Measurements from ENCODE around the gene ACVR1B.

ACVR1B gene

DNA sequence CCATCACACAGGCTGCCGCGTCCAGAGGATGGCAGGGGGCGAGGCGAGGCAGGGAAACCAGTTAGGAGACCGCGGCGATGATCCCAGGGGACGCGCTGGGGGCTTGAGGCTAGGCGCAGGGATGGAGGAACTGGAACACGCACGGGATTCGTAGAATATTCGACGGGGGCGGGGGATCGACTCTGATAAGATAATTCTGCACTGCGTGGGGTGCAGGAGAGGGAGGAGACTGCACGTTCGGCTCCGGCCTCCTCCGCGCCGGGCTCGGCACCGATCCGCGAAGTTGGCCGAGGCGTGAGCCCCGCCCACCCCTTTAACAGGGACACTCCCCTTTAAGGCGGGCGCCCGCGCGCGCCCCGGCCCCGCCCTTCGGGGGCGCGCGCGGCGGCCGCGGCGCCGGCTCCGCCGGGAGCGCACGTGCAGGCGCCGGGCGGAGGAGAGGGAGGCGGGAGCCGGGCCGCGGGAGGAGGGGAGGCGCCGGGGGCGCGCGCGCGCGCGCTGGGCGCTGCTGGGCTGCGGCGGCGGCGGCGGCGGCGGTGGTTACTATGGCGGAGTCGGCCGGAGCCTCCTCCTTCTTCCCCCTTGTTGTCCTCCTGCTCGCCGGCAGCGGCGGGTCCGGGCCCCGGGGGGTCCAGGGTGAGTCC is at the start of gene ACVR1B:
ACVR1B (plus strand) TSS at position 501 of the 644 bp plus-strand sequence; CDS start at position 546, 45 bp downstream.
- DNase-seq = peak; percentile 54

DNA sequence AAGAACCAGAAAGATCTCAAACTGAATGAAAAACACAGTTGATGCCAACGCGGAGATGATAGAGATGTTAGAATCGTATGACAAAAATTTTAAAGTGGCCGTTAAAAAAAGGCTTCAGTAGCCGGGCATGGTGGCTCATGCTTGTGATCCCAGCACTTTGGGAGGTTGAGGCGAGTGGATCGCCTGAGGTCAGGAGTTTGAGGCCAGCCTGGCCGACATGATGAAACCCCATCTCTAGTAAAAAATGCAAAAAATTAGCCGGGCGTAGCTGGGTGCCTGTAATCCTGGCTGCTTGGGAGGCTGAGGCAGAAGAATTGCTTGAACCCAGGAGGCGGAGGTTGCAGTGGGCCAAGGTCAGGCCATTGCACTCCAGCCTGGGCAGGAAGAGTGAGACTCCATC is 49.6 kb upstream of the ACVR1B start:
- no peak for DNase-seq

DNA sequence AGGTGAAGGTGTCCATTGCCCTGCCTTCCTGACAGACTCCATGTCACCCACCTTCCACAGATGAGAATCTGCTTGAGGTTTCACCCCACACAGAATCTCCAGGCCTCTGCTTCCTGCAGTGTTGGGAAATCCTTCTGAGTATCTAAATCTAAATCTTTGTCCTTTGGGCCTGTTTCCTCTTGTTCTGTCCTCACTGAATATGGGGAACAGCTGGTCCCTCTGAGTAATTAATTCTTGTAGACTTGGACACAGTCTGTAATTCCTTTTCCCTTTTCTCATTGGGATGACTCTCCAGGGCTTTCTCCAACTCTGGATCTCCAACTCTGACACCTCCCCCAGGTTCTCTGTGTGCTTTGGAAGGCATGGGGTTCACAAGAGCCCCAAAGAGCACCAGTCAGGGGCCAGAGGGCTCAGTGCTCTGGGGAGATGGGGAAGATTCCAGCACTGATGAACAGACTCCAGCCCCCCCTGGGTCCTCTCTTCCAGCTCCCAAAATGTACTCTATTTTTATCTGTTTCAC is 46.5 kb upstream of the ACVR1B start:
- no peak for DNase-seq

DNA sequence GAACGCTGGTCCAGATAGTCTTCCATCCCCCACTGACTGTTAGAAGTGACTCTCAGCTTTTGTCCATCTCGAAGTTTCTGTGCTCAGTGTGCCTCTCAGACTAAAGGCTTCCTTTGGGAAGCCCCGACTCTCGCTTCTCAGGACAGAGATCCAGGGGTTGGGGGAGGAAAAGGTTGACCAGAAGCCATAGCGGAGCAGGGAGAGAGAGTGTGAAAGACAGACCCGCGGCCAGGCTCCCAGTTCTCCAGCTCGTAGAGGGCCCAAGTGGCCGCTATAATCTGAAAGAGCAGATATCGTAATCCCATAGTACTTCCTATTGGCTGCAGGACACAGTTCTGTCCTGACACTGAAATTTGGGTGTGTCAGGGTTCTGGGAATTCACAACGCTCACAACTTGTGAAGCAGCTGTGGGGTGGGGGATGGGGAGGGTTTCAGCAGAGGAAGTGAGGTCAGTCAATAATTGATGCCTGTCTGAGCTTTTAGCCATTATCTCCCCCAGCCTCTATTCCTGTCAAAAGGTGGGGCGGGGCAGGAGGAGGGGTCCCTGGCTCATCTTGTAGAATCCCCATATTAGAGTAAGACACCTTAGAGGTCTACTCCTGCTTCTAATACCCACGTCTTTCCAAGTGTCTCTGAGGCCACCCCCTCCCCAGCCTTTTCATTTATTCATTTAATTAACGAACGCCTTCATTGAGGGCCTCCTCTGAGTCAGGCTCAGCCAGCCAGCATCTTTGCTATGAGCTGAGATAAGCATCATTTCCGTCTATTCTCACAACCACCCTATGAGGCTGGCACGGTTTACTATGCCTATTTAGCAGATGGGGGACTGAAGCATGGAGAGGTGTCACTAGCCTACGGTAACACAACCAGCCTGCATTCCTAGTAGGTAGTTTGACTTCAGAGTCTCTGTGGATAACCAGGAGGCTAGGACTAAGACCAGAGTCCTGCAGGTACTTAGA is 45.7 kb upstream of the ACVR1B start:
- no peak for DNase-seq

DNA sequence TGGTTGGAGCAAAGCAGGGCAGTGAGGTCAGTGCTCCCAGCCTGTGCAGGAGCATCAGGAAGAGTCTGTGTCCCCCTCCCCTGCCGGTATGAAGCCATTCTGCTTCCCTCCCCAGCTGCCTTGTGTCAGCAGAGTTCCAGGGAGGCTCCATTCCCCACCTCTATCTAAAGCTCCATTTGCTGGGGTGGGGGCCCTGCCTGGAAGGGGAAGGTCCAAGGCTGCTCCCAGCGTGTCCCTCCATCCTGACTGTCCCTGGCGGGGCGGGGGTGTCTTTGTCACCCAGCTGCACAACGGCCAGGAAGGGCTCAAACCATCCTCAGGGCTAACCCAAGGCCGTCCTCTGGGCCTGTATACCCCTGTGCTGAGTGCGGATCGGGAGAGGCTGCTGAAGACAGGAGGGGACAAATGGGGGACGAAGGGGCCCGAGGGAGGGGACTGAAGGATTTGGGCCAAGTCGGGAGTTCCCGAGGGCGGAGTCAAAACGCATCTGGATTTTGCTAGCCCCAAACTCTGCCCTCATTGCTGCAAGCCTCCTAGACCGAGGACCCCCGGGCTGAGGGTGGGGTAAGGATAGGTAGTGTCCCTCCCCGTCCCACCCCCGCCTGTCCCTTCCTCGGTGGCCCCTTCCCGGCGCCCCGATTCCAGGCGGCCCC is 44.9 kb upstream of the ACVR1B start:
- DNase-seq = no peak

DNA sequence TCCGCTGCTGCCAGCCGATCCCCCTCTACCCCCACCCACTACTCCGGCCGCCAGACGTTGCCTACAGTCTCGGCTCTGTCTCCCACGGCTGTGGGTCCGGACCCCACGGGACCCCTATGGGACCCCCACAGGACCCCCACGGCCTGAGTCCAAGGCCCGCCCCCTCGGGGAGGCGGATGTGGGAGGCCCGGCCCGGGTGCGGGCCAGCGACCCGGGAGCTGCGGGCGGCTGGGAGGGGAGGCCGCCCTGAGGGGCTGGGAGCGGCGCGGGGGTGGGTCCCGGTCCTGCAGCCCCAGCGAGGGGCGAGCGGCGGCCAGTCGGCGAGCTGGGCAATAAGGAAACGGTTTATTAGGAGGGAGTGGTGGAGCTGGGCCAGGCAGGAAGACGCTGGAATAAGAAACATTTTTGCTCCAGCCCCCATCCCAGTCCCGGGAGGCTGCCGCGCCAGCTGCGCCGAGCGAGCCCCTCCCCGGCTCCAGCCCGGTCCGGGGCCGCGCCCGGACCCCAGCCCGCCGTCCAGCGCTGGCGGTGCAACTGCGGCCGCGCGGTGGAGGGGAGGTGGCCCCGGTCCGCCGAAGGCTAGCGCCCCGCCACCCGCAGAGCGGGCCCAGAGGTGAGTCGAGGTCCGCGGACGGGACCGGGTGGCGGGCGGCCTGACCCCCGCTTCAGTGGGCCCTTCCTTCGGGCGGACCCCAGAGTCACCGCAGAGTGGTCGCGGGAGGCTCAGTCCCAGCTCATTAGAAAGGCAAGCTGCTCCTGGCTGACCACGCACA is 44.2 kb upstream of the ACVR1B start, which contains the start of gene ACVRL1:
ACVRL1 (plus strand) TSS at position 422 of the 773 bp plus-strand sequence. CDS start 4,971 bp downstream, outside the sequence.
- DNase-seq = no peak

DNA sequence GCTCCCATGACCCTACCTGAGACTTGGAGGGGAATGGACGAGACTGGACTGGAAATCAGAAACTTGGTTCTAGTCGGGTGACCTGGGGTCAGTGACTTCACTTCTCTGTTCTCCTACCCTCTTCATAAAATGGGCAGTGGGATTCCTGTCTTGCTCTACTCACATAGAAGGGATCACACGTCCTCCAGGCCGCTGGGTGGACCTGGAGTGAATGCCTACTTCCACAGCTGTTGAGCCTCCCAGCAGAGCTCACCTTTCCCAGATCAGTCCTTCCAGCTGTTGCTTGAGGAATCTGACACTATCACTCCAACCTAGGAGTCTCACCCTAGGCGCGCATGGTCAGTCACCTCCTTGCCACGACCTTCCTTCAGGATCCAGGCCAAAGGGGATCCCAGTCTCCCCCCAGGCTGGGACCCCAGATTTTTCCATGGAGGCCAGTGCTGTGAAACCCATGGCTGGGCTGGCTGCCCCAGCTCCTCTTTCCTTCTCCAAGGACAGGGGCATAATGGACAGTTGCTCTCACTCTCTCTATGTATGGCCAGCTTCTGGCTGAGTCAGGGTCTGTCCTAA is 43.6 kb upstream of the ACVR1B start:
- no peak for DNase-seq

DNA sequence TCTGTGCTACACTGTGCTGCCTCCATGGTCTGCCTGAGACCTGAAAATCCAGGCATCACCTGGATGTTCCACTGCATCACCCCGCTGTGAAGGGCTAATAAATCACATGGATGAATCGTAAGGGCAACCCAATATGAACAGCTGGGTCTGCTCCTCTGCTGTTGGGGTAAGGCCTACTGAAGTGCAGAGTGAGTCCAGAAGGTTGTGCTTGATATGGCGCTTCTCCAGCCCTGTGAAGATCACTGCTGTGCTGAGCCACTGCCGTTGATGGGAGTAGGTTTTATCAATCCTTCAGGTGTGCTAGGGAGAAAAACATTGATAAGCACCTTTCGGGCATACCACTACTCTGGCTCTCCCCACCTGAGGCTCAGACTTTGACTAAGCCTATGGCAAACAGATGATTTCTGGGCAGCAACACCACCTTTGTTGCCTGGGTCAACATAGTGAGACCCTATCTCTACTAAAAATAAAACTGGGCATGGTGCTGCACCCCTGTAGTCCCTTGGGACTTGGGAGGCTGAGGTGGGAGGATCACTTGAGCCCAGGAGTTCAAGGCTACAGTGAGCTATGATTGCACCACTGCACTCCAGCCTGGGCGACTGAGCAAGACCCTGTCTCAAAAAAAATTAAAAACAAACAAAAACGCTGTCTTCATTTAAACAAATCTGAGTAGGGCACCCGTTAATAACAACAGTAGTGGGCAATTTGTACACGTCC is 42.5 kb upstream of the ACVR1B start:
- no peak for DNase-seq

DNA sequence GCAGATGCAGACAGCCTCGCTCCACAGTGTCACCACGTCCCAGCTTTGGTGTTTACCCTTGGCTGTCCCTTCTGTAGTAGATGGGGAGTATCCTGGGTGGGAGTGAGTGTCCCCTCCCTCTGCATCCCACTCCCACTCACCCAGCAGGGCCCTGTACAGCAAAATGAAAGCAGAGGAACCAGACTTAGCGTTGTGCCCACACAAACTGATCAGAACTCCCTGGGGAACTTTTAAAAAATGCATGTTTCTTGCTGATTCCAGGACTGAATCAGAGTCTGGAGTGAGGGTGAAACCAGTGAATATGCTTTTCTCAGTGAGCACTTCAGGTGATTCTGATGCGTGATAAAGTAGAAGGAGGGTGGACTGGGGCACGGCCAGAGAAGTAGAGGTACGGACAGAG is 41.3 kb upstream of the ACVR1B start:
- no peak for DNase-seq

DNA sequence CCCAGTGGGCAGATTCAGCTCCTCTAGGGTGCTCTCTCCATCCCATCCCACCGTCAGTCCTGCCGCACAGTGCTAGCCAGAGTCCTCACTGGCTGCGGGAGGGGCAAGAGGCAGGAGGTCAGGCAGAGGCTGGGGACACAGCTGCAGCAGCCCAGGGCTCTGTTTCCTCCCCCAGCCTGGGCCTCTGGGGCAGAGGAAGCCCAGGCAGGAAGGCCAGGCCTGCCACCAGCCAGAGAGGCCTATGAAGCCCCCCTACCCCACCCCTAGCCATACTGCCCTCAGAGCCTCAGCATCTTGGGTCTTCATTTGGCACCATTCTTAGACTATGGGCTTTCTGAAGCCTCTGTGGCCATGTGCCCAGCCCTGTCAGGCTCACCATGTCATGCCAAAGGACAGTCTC is 40.8 kb upstream of the ACVR1B start:
- DNase-seq = no peak

DNA sequence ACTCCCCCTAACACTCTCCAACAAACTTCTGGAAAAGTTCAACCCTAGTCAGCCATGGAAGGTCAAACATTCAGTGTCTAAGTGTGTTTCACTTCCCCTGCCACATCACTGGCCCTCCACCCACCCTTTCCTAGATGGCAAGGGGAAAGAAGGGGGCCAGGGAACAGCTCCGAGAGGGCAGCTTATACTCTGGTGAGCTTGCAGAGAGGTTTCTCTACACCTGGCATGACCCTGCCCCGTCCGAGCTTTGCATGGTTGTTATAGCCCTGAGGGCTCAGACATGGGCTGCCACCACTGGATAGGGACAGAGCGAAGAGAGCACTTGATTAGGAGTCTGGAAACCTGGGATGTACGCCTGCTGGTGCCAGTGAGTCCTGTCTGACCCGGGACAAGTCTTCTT is 40.2 kb upstream of the ACVR1B start:
- DNase-seq = no peak

DNA sequence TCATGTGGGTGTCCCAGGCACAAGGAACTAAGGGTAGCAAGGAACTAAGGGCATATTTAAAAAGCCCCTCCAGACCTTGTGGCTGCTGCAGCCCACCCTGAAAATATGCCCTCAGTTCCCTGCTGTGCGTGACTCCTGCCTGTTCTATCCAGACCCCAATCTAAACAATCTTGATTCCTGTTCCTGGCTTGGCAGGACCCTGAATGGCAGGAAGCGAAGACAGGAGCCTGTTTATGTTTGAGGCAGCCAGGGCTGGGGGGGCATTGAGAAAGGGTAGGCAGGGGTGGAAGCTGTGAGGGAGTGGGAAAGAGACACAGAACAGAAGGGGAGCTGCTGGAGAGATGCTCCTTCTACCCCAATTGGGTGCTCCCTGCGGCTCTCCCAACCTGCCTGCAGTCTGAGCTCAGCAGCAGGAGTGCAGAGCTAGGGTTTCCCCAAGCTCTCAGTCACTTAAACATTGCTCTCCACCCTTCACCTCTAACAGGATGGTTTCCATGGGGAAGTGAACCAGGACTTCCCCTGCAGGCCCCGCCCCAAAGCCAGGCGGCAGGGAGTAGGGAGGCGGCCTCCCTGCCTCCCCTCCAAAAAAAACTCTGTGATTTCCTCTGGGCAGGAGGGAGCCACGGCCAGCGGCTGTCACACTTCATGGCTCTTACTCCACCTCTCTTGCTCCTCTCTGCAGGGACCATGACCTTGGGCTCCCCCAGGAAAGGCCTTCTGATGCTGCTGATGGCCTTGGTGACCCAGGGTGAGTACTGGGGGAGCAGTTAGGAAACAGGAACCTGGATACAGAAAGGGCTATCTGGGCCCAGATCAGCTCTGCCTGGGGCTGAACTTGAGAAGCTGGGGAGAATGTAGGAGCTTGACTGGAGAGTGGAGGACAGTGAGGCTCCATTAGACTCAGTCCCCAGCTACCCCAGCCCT is 39.4 kb upstream of the ACVR1B start:
- no peak for DNase-seq

DNA sequence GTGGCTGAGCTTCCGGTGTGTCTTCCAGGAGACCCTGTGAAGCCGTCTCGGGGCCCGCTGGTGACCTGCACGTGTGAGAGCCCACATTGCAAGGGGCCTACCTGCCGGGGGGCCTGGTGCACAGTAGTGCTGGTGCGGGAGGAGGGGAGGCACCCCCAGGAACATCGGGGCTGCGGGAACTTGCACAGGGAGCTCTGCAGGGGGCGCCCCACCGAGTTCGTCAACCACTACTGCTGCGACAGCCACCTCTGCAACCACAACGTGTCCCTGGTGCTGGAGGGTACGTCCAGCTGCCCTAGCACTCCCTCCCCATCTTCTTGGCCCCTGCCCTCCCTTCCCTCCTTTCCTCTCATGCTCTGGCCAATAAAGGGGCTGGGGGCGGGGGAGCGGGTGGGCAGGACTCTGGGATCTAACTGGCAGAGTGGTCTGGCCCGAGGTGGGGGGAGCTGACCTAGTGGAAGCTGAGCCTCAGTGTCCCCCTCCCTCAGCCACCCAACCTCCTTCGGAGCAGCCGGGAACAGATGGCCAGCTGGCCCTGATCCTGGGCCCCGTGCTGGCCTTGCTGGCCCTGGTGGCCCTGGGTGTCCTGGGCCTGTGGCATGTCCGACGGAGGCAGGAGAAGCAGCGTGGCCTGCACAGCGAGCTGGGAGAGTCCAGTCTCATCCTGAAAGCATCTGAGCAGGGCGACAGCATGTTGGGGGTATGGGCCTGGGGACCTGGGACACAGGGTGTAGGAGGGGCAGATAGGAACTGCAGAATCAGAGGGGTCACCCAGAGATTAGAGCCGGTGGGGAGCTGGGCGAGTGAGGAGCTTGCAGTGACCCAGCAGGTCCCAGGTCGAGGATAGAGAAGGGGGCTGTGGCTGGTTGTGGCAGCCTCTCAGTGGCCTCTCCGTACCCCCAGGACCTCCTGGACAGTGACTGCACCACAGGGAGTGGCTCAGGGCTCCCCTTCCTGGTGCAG is 38.1 kb upstream of the ACVR1B start:
- DNase-seq = no peak

DNA sequence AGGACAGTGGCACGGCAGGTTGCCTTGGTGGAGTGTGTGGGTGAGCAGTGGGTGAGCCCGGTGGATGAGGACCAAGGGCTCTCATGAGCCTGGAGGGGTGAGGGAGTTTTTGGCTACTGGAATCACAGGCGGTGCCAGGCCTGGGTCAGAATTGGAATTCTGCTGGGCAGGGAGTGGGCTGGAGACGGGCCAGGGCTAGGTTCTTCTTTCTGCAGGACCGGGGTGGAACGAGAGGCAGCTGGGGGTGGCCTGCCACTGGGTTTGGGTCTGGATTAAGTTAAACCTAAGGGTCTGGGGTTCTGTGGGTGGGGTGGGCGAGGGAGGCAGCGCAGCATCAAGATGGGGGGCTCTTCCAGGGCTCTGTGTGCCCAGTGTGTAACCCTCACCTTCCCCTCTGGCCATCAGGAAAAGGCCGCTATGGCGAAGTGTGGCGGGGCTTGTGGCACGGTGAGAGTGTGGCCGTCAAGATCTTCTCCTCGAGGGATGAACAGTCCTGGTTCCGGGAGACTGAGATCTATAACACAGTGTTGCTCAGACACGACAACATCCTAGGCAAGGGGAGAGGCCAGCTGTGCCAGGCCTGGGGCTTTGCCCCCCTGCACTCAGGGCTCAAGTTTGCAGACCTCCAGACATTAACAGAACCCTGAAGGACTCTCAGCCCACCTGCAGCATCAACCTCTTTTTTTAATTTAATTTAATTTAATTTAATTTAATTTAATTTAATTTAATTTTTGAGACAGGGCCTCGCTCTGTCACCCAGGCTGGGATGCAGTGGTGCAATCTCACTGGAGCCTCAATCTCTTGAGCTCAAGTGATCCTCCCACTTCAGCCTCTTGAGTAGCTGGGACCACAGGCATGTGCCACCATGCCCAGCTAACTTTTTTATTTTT is 37.2 kb upstream of the ACVR1B start:
- no peak for DNase-seq

DNA sequence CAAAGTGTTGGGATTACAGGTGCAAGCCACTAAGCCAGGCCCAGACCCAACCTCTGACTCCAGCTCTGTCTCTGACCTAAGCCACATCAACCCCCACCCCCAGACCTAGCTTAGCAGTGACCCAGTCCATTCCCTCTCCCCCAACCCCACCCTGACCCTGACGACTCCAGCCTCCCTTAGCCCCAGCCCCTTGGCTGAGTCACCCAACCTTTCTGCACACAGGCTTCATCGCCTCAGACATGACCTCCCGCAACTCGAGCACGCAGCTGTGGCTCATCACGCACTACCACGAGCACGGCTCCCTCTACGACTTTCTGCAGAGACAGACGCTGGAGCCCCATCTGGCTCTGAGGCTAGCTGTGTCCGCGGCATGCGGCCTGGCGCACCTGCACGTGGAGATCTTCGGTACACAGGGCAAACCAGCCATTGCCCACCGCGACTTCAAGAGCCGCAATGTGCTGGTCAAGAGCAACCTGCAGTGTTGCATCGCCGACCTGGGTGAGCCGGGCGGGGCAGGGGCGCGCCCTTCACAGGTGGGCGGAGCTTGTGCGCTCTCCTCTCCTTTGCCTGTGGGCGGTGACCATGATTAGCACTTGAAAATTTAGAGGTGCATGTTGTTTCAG is 36.4 kb upstream of the ACVR1B start:
- no peak for DNase-seq

DNA sequence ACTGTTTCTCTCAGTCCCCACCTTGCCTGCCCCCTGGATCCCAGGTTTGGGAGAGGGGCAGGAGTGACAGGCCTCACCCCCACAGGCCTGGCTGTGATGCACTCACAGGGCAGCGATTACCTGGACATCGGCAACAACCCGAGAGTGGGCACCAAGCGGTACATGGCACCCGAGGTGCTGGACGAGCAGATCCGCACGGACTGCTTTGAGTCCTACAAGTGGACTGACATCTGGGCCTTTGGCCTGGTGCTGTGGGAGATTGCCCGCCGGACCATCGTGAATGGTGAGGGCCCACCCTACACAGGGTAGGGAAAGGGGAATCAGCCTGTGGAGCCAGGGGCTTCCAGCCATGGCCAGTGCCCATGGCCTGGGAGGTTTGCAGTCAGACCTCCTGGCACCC is 35.5 kb upstream of the ACVR1B start:
- DNase-seq = no peak

DNA sequence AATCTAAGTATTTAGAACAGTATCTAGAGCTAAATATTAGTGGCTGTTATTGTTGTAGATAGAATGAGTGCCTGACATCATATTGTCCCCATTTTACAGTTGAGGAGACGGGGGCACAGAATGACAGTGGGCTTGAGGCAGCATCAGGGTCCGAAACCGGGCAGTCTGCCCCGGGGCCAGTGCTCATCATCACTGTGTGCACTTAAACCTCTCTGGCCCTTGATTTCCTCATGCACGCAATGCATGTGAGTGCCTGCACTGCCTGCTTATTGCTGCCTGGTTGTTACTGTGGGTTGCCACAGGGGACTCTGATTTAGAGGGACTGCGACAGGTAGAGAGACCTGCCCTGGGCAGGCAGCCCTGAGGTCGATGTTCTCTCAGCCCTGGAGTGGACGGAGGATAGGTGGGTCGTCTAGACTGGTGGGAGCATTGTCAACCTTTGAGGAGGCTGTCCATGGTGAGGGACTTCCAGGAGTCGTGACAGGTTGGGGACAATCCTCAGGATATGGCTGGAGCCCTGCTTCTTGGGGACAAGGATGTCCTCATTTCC is 34.4 kb upstream of the ACVR1B start:
- no peak for DNase-seq

Measured in NCI-H1436 treated with DMSO at 0.1 percent for 48 hours (cell line).